ENCODE data around the gene KRT35. TPM values are rescaled to one million over a fixed set of nuclear protein-coding genes. Genes with fewer than 3 reads are reported as not detected.

Gene KRT35
- total RNA-seq, 1 experiment from 2014 or later, result not detected

DNA sequence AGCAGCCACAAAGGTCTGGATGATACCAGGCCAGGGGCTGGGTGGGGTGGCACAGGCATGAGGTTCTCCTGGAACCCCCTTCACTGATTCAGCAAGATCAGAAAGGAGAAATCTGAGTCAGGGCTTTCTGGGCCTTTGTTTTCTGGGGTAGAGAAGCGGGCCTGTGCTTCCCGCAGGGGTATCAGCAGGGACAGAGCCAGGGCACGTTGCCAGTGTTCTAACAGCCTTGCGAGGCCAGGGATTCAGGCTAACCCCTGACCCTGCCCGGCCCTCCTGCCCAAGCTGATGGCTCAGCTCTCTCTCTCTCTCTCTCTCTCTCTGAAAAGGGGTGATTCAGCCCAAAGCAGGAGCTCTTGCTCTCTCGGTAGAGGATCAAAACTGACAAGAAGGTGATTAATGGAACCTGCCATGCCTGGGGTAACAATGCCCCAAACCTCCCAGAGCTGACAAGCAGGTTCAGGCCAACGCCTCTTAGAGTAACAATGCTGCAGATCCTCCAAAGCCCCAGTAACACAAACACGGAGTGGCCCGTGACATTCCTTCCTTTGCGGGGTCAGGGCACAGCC is 26.4 kb upstream of the KRT35 start:
- H3K4me2 ChIP-seq (ENCODE audit: low read length), result no peak overlapping the region
- no peaks in the 10 kb centered on the region for H4K20me1 ChIP-seq (ENCODE audit: insufficient read depth)
- no peak overlapping the region for H3K27ac ChIP-seq (ENCODE audit: low read depth, low read length)
- no TSS peak for BruUV-seq (replicated peaks)
- no peak overlapping the region for H3K9ac ChIP-seq (ENCODE audit: low read length)
- intact Hi-C loops (cut with micrococcal nuclease), result no loop called here
- no peaks in the 10 kb centered on the region for H3K9me2 ChIP-seq (ENCODE audit: insufficient read depth)
- H3K4me1 ChIP-seq (ENCODE audit: control insufficient read depth in 1 of 2, insufficient read depth in 2 of 2, low read length in 2 of 2), result peaks cover 13 to 51% of the 10 kb centered on the region in 2 experiments
- H3K79me2 ChIP-seq (ENCODE audit: insufficient read depth, low read length), result no peaks in the 10 kb centered on the region
- ChIA-PET POLR2A (interaction anchor here (1.3 kb wide), 1 partner anchor 14 kb away, joined by 3 read pairs; no protein-coding TSS in a partner anchor), CTCF (interaction anchor here (1.0 kb wide), 1 partner anchor 42 kb away, joined by 4 read pairs; no protein-coding TSS in a partner anchor), RAD21 (ENCODE audit: low non-redundant PET in 1 of 2, low total read pairs in 2 of 2, uncharacterized antibody in 2 of 2, unreplicated experiment in 2 of 2) (no interaction called here)
- TF ChIP-seq YY1 (IDR thresholded peaks at IDR 0.05; ENCODE audit: extremely low read depth, insufficient replicate concordance, low read depth, low read length) (no peak), EZH2phosphoT487 (IDR thresholded peaks at IDR 0.05; ENCODE audit: borderline replicate concordance) (no peak), MAX (IDR thresholded peaks at IDR 0.05) (no peak), ATF3 (IDR thresholded peaks at IDR 0.05) (no peak), POLR2AphosphoS5 (IDR thresholded peaks at IDR 0.05; ENCODE audit: low read depth, low read length) (no peak), ZNF274 (IDR thresholded peaks at IDR 0.05; ENCODE audit: low read depth, low read length) (no peak), EGR1 (IDR thresholded peaks at IDR 0.05; ENCODE audit: low read depth) (no peak), SRF (IDR thresholded peaks at IDR 0.05; ENCODE audit: low read depth) (no peak), ELF1 (IDR thresholded peaks at IDR 0.05; ENCODE audit: borderline replicate concordance, low read depth) (no peak), SIN3A (IDR thresholded peaks at IDR 0.05; ENCODE audit: low read depth) (no peak)
- TF ChIP-seq, protein P1, sequence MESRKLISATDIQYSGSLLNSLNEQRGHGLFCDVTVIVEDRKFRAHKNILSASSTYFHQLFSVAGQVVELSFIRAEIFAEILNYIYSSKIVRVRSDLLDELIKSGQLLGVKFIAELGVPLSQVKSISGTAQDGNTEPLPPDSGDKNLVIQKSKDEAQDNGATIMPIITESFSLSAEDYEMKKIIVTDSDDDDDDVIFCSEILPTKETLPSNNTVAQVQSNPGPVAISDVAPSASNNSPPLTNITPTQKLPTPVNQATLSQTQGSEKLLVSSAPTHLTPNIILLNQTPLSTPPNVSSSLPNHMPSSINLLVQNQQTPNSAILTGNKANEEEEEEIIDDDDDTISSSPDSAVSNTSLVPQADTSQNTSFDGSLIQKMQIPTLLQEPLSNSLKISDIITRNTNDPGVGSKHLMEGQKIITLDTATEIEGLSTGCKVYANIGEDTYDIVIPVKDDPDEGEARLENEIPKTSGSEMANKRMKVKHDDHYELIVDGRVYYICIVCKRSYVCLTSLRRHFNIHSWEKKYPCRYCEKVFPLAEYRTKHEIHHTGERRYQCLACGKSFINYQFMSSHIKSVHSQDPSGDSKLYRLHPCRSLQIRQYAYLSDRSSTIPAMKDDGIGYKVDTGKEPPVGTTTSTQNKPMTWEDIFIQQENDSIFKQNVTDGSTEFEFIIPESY (IDR thresholded peaks at IDR 0.05; ENCODE audit: extremely low read depth, insufficient replicate concordance, low read length), result no peak
- H3K9me3 ChIP-seq (ENCODE audit: control insufficient read depth in 1 of 2, insufficient read depth in 1 of 2, low read depth in 1 of 2, low read length in 2 of 2), result no peaks in the 10 kb centered on the region
- H3K36me3 ChIP-seq (ENCODE audit: control insufficient read depth in 1 of 2, insufficient read depth in 2 of 2, low read length in 2 of 2), result no peaks in the 10 kb centered on the region
- DNase-seq (ENCODE audit: low read depth, low spot score) (no peak), ATAC-seq (no peak)
- no peak overlapping the region for H2AFZ ChIP-seq (ENCODE audit: low read depth, low read length, poor library complexity, severe bottlenecking)
- H3K27me3 ChIP-seq (ENCODE audit: insufficient read depth, low read length), result no peaks in the 10 kb centered on the region
- no peak overlapping the region for H3K4me3 ChIP-seq (replicated peaks in 1 of 2; ENCODE audit: low read depth in 1 of 2, low read length in 2 of 2)

All from HCT116 (cell line).